ENCODE data around the gene ABLIM3.

The ABLIM3 gene

GRCh38 chr5:149125386-149125891 is 15.9 kb upstream of the ABLIM3 start:
- no peak for TF ChIP-seq ZBTB7A (IDR thresholded peaks at IDR 0.05; ENCODE audit: low read depth)
- TF ChIP-seq FOXM1 (IDR thresholded peaks at IDR 0.05; ENCODE audit: borderline replicate concordance, low read depth), result no peak
- no peak for TF ChIP-seq NFIC (IDR thresholded peaks at IDR 0.05)
- TF ChIP-seq TCF12 (IDR thresholded peaks at IDR 0.05; ENCODE audit: low read depth), result no peak
- TF ChIP-seq RAD21 (IDR thresholded peaks at IDR 0.05; ENCODE audit: low read depth), result peak; percentile 28; the same call in 1 of the 2 replicates
- no peak for TF ChIP-seq TAF1 (IDR thresholded peaks at IDR 0.05; ENCODE audit: low read depth)

GRCh38 chr5:149126906-149127305 is 14.4 kb upstream of the ABLIM3 start:
- TF ChIP-seq YY1 (IDR thresholded peaks at IDR 0.05; ENCODE audit: low read depth) (no peak), EP300 (IDR thresholded peaks at IDR 0.05; ENCODE audit: borderline replicate concordance) (no peak), TCF12 (IDR thresholded peaks at IDR 0.05; ENCODE audit: low read depth) (no peak), TAF1 (IDR thresholded peaks at IDR 0.05; ENCODE audit: low read depth) (no peak), CEBPB (IDR thresholded peaks at IDR 0.05) (no peak), TEAD4 (IDR thresholded peaks at IDR 0.05) (no peak), NFIC (IDR thresholded peaks at IDR 0.05) (no peak), REST (IDR thresholded peaks at IDR 0.05; ENCODE audit: low read depth) (no peak), RAD21 (IDR thresholded peaks at IDR 0.05; ENCODE audit: low read depth) (no peak), FOXM1 (IDR thresholded peaks at IDR 0.05; ENCODE audit: borderline replicate concordance, low read depth) (no peak), CREB1 (IDR thresholded peaks at IDR 0.05; ENCODE audit: low read depth) (no peak), MAX (IDR thresholded peaks at IDR 0.05) (no peak), ZBTB7A (IDR thresholded peaks at IDR 0.05; ENCODE audit: low read depth) (no peak), EGR1 (IDR thresholded peaks at IDR 0.05) (no peak), USF1 (IDR thresholded peaks at IDR 0.05) (no peak)

GRCh38 chr5:149127394-149127955 is 13.8 kb upstream of the ABLIM3 start:
- TF ChIP-seq USF1 (IDR thresholded peaks at IDR 0.05) (no peak), ZBTB7A (IDR thresholded peaks at IDR 0.05; ENCODE audit: low read depth) (no peak), FOXM1 (IDR thresholded peaks at IDR 0.05; ENCODE audit: borderline replicate concordance, low read depth) (no peak), EP300 (IDR thresholded peaks at IDR 0.05; ENCODE audit: borderline replicate concordance) (no peak), NFIC (IDR thresholded peaks at IDR 0.05) (no peak), TCF12 (IDR thresholded peaks at IDR 0.05; ENCODE audit: low read depth) (no peak), TEAD4 (IDR thresholded peaks at IDR 0.05) (no peak)

- TF ChIP-seq RAD21 (IDR thresholded peaks at IDR 0.05; ENCODE audit: low read depth) (peak; percentile 67), REST (IDR thresholded peaks at IDR 0.05; ENCODE audit: low read depth) (no peak), YY1 (IDR thresholded peaks at IDR 0.05; ENCODE audit: low read depth) (no peak), TCF12 (IDR thresholded peaks at IDR 0.05; ENCODE audit: low read depth) (no peak)
Observed at GRCh38 chr5:149128023-149128875, 13.0 kb upstream of the ABLIM3 start.

GRCh38 chr5:149129181-149129580 is 12.1 kb upstream of the ABLIM3 start:
- TF ChIP-seq EGR1 (IDR thresholded peaks at IDR 0.05) (no peak), NFIC (IDR thresholded peaks at IDR 0.05) (no peak), CEBPB (IDR thresholded peaks at IDR 0.05) (no peak), YY1 (IDR thresholded peaks at IDR 0.05; ENCODE audit: low read depth) (no peak), ZBTB7A (IDR thresholded peaks at IDR 0.05; ENCODE audit: low read depth) (no peak), RAD21 (IDR thresholded peaks at IDR 0.05; ENCODE audit: low read depth) (no peak), FOXM1 (IDR thresholded peaks at IDR 0.05; ENCODE audit: borderline replicate concordance, low read depth) (no peak), TEAD4 (IDR thresholded peaks at IDR 0.05) (no peak), EP300 (IDR thresholded peaks at IDR 0.05; ENCODE audit: borderline replicate concordance) (no peak), USF1 (IDR thresholded peaks at IDR 0.05) (no peak), REST (IDR thresholded peaks at IDR 0.05; ENCODE audit: low read depth) (no peak), CREB1 (IDR thresholded peaks at IDR 0.05; ENCODE audit: low read depth) (no peak), TCF12 (IDR thresholded peaks at IDR 0.05; ENCODE audit: low read depth) (no peak), TAF1 (IDR thresholded peaks at IDR 0.05; ENCODE audit: low read depth) (no peak), MAX (IDR thresholded peaks at IDR 0.05) (no peak)
